Stimulated activated CD8-positive, alpha-beta memory T cell treated with anti-CD3 and anti-CD28 coated beads, Interleukin-4, amount 100 ng/mL, for 1 hour (primary cell): ENCODE measurements around the gene ADGRL2.

Experiments used
- DNase-seq, 2 donors: peaks; one replicate each; pipeline ENCODE4 v3.0.0-alpha.2; 2020; ENCODE audit warnings: low read depth in 2 of 2, low spot score in 1 of 2

ADGRL2 gene

GRCh38 chr1:81800695-81801650 is at the start of gene ADGRL2:
Gene ADGRL2 (plus strand): TSS chr1:81800934. CDS start chr1:81836985, 36,051 bp downstream.
- DNase-seq, result no peak

GRCh38 chr1:81752840-81753239 is 47.9 kb upstream of the ADGRL2 start:
- DNase-seq, result no peak

- DNase-seq, result no peak
Observed at GRCh38 chr1:81754424-81754823, 46.3 kb upstream of the ADGRL2 start.

- DNase-seq, result no peak
Observed at GRCh38 chr1:81756872-81757271, 43.9 kb upstream of the ADGRL2 start.

GRCh38 chr1:81757398-81758020 is 43.2 kb upstream of the ADGRL2 start:
- no peak for DNase-seq

GRCh38 chr1:81758181-81758580 is 42.6 kb upstream of the ADGRL2 start:
- DNase-seq, result no peak

GRCh38 chr1:81760477-81761097 is 40.1 kb upstream of the ADGRL2 start:
- DNase-seq, result no peak

GRCh38 chr1:81775510-81775909 is 25.2 kb upstream of the ADGRL2 start:
- no peak for DNase-seq

GRCh38 chr1:81780705-81781454 is 19.9 kb upstream of the ADGRL2 start:
- DNase-seq, result no peak

- DNase-seq, result no peak
Observed at GRCh38 chr1:81781749-81782148, 19.0 kb upstream of the ADGRL2 start.

GRCh38 chr1:81792184-81792583 is 8.6 kb upstream of the ADGRL2 start:
- no peak for DNase-seq

- no peak for DNase-seq
Observed at GRCh38 chr1:81797701-81798100, 3.0 kb upstream of the ADGRL2 start.

GRCh38 chr1:81799939-81800694 is 617 bp upstream of the ADGRL2 start:
- DNase-seq, result no peak

GRCh38 chr1:81801651-81802456 is 1.1 kb downstream of the ADGRL2 start:
- DNase-seq, result no peak

GRCh38 chr1:81802457-81802706 is 1.6 kb downstream of the ADGRL2 start:
- no peak for DNase-seq

GRCh38 chr1:81802707-81803430 is 2.1 kb downstream of the ADGRL2 start:
- DNase-seq, result no peak

- no peak for DNase-seq
Observed at GRCh38 chr1:81803431-81804110, 2.8 kb downstream of the ADGRL2 start.

- DNase-seq, result no peak
Observed at GRCh38 chr1:81804312-81804711, 3.6 kb downstream of the ADGRL2 start.
